Transverse colon (tissue), 3 donors: ENCODE data around the gene PIGN.

Source experiments
- EP300 ChIP-seq: sonication (generic); formaldehyde crosslinking; IDR thresholded peaks from one replicate; pipeline ENCODE4 v1.6.1; 2017; ENCODE audit warnings: antibody characterized with exemption, low read depth
- POLR2A ChIP-seq: fragments of 450-650 bp; IDR thresholded peaks from one replicate; pipeline ENCODE4 v1.6.1; 2016; ENCODE audit warnings: antibody characterized with exemption, mild to moderate bottlenecking, moderate library complexity
- TF ChIP-seq, protein P1 (sequence below), 5 experiments: fragments of 200-600 bp in 3 of 5; fragments of 450-650 bp in 2 of 5; sonication (generic) in 3 of 5; IDR thresholded peaks; 1 replicate in 2 of 5; 2 replicates in 3 of 5; pipeline ENCODE4 v1.5.1; 2016 to 2017; ENCODE audit warnings: antibody characterized with exemption in 5 of 5, inconsistent platforms in 3 of 5, mild to moderate bottlenecking in 2 of 5, moderate library complexity in 1 of 5

DNA sequence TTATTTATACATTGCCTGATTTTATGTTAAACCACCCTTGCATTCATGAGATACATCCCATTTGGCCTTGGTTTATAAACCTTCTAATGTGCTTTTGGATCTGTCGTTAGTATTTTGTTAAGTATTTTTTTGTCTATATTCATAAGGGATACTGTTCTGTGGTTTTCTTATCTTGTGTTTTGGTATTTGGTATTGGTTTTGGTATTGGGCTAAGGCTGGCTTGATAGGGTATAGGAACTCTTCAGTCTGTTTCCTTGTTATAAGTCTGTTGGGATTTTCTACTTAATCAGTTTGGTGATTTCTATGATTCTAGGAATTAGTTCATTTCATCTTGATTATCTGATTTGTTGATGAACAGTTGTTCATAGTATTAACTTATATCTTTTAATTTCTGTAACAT is 49.4 kb upstream of the PIGN start:
- TF ChIP-seq, protein P1, sequence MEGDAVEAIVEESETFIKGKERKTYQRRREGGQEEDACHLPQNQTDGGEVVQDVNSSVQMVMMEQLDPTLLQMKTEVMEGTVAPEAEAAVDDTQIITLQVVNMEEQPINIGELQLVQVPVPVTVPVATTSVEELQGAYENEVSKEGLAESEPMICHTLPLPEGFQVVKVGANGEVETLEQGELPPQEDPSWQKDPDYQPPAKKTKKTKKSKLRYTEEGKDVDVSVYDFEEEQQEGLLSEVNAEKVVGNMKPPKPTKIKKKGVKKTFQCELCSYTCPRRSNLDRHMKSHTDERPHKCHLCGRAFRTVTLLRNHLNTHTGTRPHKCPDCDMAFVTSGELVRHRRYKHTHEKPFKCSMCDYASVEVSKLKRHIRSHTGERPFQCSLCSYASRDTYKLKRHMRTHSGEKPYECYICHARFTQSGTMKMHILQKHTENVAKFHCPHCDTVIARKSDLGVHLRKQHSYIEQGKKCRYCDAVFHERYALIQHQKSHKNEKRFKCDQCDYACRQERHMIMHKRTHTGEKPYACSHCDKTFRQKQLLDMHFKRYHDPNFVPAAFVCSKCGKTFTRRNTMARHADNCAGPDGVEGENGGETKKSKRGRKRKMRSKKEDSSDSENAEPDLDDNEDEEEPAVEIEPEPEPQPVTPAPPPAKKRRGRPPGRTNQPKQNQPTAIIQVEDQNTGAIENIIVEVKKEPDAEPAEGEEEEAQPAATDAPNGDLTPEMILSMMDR (IDR thresholded peaks at IDR 0.05), result no peak
- no peak for TF ChIP-seq POLR2A
- no peak for TF ChIP-seq EP300
